ENCODE results near the gene PPP1R14C.

DNA sequence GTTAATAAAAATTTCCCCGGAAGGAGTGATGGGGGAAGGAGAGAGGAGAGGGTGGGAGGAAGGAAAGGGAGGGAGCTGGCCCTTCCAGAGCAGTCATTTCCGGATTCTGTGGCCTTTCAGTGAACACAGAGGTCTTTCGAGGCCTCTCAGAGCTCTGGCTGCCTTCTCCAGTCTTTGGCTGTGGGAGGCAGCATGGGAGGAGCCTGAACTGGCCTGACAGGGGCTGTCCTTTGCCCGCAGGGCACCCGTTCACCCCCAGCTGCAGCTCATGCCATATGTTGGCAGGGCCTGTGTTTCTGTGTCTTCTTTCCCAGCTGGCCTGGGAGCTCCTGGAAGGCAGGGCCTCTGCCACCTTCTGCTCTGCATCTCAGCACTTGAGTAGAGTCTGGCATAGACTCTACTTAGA lies 95.5 kb downstream of the PPP1R14C start:
- TF ChIP-seq, protein P1, sequence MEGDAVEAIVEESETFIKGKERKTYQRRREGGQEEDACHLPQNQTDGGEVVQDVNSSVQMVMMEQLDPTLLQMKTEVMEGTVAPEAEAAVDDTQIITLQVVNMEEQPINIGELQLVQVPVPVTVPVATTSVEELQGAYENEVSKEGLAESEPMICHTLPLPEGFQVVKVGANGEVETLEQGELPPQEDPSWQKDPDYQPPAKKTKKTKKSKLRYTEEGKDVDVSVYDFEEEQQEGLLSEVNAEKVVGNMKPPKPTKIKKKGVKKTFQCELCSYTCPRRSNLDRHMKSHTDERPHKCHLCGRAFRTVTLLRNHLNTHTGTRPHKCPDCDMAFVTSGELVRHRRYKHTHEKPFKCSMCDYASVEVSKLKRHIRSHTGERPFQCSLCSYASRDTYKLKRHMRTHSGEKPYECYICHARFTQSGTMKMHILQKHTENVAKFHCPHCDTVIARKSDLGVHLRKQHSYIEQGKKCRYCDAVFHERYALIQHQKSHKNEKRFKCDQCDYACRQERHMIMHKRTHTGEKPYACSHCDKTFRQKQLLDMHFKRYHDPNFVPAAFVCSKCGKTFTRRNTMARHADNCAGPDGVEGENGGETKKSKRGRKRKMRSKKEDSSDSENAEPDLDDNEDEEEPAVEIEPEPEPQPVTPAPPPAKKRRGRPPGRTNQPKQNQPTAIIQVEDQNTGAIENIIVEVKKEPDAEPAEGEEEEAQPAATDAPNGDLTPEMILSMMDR (conservative IDR thresholded peaks at IDR 0.05), result no peak
- TF ChIP-seq EZH2 (IDR thresholded peaks at IDR 0.05; ENCODE audit: low read depth), result no peak

Data from PC-9 (cell line).